K562 (cell line): Measurements from ENCODE around the gene LHX3. TPM values are rescaled to one million over a fixed set of nuclear protein-coding genes. Genes with fewer than 3 reads are reported as not detected.

ENCODE experiments used
- ATAC-seq: fragments of 200-7000 bp; cut with Tn5 transposase; 3 replicates; pipeline ENCODE4 v1.9.1; 2020; ENCODE audit warnings: moderate library complexity
- BruUV-seq: library from RNA; stranded (reverse); fragments of 400-500 nt; replicated peaks from 2 replicates; lab custom pipeline; 2021; lab: Mats Ljungman, UMichigan
- CTCF ChIA-PET: fragments of 300-600 bp; formaldehyde crosslinking; extraction: SDS; loops from one replicate; lab custom pipeline; 2021; ENCODE audit warnings: low intra/inter-chr PET ratio; lab: Yijun Ruan, JAX
- POLR2A ChIA-PET: fragments of 300-600, 350-650 bp; sonication (Branson Sonifier 250); formaldehyde crosslinking; extraction: SDS; loops from one replicate; lab custom pipeline; 2021; ENCODE audit warnings: antibody characterized with exemption, inconsistent platforms; lab: Yijun Ruan, JAX
- DNase-seq, 4 experiments: peaks; one replicate each; pipeline versions ENCODE4 v3.0.0 to v3.0.0-alpha.2; 2011 to 2018; ENCODE audit warnings: low spot score in 3 of 4, mixed read lengths in 3 of 4; ENCODE audit errors: extremely low read depth in 1 of 4
- FAIRE-seq: peaks from 2 replicates; lab custom pipeline; 2011; peaks lifted over from hg19 to GRCh38; lab: Jason Lieb, UNC
- H2AFZ ChIP-seq: 2 replicates; pipeline ENCODE4 v1.6.0; 2011; ENCODE audit warnings: low read depth, low read length, control low read depth, inconsistent platforms
- H3K27ac ChIP-seq: fragments of 200-600 bp; 3 replicates; pipeline ENCODE4 v1.8.0; 2011; ENCODE audit warnings: low read depth, mild to moderate bottlenecking, control low read depth, inconsistent platforms, low read length, moderate library complexity, mixed read lengths; ENCODE audit errors: extremely low read depth
- H3K27me3 ChIP-seq, 2 experiments: fragments of 300-600 bp in 1 of 2; 2 replicates in 1 of 2; 3 replicates in 1 of 2; pipeline versions ENCODE4 v1.6.0 to v1.8.0; 2011; ENCODE audit warnings: inconsistent platforms in 2 of 2, low read length in 2 of 2, mild to moderate bottlenecking in 1 of 2, mixed read lengths in 1 of 2, moderate library complexity in 1 of 2; ENCODE audit not compliant: control insufficient read depth in 2 of 2, insufficient read depth in 2 of 2
- H3K36me3 ChIP-seq: fragments of 300-600 bp; 3 replicates; pipeline ENCODE4 v1.8.0; 2011; ENCODE audit warnings: mild to moderate bottlenecking, low read length, inconsistent platforms; ENCODE audit not compliant: control insufficient read depth, insufficient read depth
- H3K4me1 ChIP-seq, 2 experiments: fragments of 200-600 bp in 1 of 2; replicated peaks in 1 of 2; 2 replicates in 1 of 2; 3 replicates in 1 of 2; pipeline versions ENCODE4 v1.5.1 to v1.8.0; 2011; ENCODE audit warnings: inconsistent platforms in 2 of 2, low read length in 2 of 2, mild to moderate bottlenecking in 1 of 2, mixed read lengths in 1 of 2, moderate library complexity in 1 of 2; ENCODE audit not compliant: control insufficient read depth in 2 of 2, insufficient read depth in 2 of 2
- H3K4me2 ChIP-seq: 2 replicates; pipeline ENCODE4 v1.6.1; 2011; ENCODE audit warnings: low read length, control low read depth, inconsistent platforms, mixed read lengths; ENCODE audit not compliant: insufficient read depth
- H3K4me3 ChIP-seq: fragments of 200-600 bp; sonication (generic), shearing (Covaris generic); 2 replicates; pipeline ENCODE4 v1.5.1; 2016; ENCODE audit warnings: control low read depth, inconsistent platforms
- H3K79me2 ChIP-seq: fragments of 200-600 bp; 3 replicates; pipeline ENCODE4 v1.8.0; 2011; ENCODE audit warnings: low read length, inconsistent platforms; ENCODE audit not compliant: control insufficient read depth, insufficient read depth
- H3K9ac ChIP-seq, 2 experiments: 2 replicates each; pipeline versions ENCODE4 v1.6.0 to v1.6.1; 2011; ENCODE audit warnings: low read depth in 2 of 2, low read length in 2 of 2, control low read depth in 1 of 2, inconsistent platforms in 1 of 2, mild to moderate bottlenecking in 1 of 2, mixed read lengths in 1 of 2; ENCODE audit not compliant: insufficient read depth in 1 of 2
- H3K9me1 ChIP-seq: one replicate; pipeline ENCODE4 v1.6.0; 2011; ENCODE audit warnings: inconsistent platforms, mild to moderate bottlenecking, low read length, moderate library complexity; ENCODE audit not compliant: control insufficient read depth, insufficient read depth
- H3K9me3 ChIP-seq: replicated peaks from 2 replicates; pipeline ENCODE4 v1.5.1; 2011; ENCODE audit warnings: low read depth, low read length, inconsistent platforms; ENCODE audit not compliant: control insufficient read depth, insufficient read depth
- H4K20me1 ChIP-seq: replicated peaks from 2 replicates; pipeline ENCODE4 v1.6.1; 2011; ENCODE audit warnings: low read length, inconsistent platforms, mixed read lengths; ENCODE audit not compliant: control insufficient read depth, insufficient read depth
- ARID2 ChIP-seq: fragments of 450-650 bp; IDR thresholded peaks from 2 replicates; pipeline ENCODE4 v1.6.1; 2017; ENCODE audit warnings: antibody characterized with exemption, mild to moderate bottlenecking
- DDX20 ChIP-seq: fragments of 450-650 bp; IDR thresholded peaks from 2 replicates; pipeline ENCODE4 v1.6.1; 2016; ENCODE audit warnings: missing genetic modification characterization, low read depth, mild to moderate bottlenecking, missing compliant biosample characterization, moderate library complexity
- E2F8 ChIP-seq: fragments of 450-650 bp; IDR thresholded peaks from 2 replicates; pipeline ENCODE4 v1.7.1; 2018; ENCODE audit warnings: mild to moderate bottlenecking, low read depth; ENCODE audit not compliant: partially characterized antibody
- EP300 ChIP-seq: IDR thresholded peaks from 2 replicates; pipeline ENCODE4 v1.6.1; 2012; ENCODE audit warnings: low read length, improper control_type of control experiment
- GMEB1 ChIP-seq: fragments of 250-450 bp; sonication (Bioruptor Pico); IDR thresholded peaks from 2 replicates; pipeline ENCODE4 v1.4.0; 2020; ENCODE audit warnings: mild to moderate bottlenecking
- ID3 ChIP-seq, 2 experiments: fragments of 250-450 bp in 1 of 2; fragments of 450-650 bp in 1 of 2; sonication (Bioruptor Pico) in 1 of 2; IDR thresholded peaks; 2 replicates each; pipeline versions ENCODE4 v1.6.1 to v1.8.0; 2016 to 2021; ENCODE audit warnings: mild to moderate bottlenecking in 2 of 2, moderate library complexity in 2 of 2, missing compliant biosample characterization in 1 of 2, missing genetic modification characterization in 1 of 2
- MEF2D ChIP-seq: conservative IDR thresholded peaks from 2 replicates; pipeline ENCODE4 v1.6.1; 2016; ENCODE audit warnings: low read depth, missing genetic modification characterization, missing compliant biosample characterization
- MLX ChIP-seq, 2 experiments: fragments of 450-650 bp in 1 of 2; sonication (generic) in 1 of 2; formaldehyde crosslinking; conservative IDR thresholded peaks; 2 replicates each; pipeline versions ENCODE4 v1.4.0 to v1.8.1; 2020 to 2022; ENCODE audit warnings: mild to moderate bottlenecking in 1 of 2, missing genetic modification reagents in 1 of 2
- PHF8 ChIP-seq: fragments of 200-600 bp; sonication (generic); IDR thresholded peaks from 2 replicates; pipeline ENCODE4 v1.6.1; 2012; ENCODE audit warnings: mixed run types, mild to moderate bottlenecking, inconsistent platforms, low read length, moderate library complexity, borderline replicate concordance
- VEZF1 ChIP-seq: fragments of 200-800 bp; sonication (Bioruptor generic); IDR thresholded peaks from 2 replicates; pipeline ENCODE4 v1.6.1; 2017; ENCODE audit warnings: missing genetic modification characterization, missing compliant biosample characterization
- ZKSCAN3 ChIP-seq: fragments of 250-450 bp; sonication (Bioruptor Pico); IDR thresholded peaks from 2 replicates; pipeline ENCODE4 v1.4.0; 2020
- ZNF785 ChIP-seq: fragments of 250-450 bp; sonication (Bioruptor Pico); IDR thresholded peaks from 2 replicates; pipeline ENCODE4 v1.4.0; 2020; ENCODE audit warnings: mild to moderate bottlenecking
- whole genome bisulfite sequencing: fragments of 100-300 bp; shearing (Covaris generic); methylation state at CpG from one replicate; pipeline ENCODE4 v1.1.6; 2016; ENCODE audit warnings: low coverage, mixed read lengths; ENCODE audit not compliant: insufficient coverage; ENCODE audit errors: missing lambda C conversion rate; 5-methylcytosine and 5-hydroxymethylcytosine counted together
- in situ Hi-C: fragments of 300-500 bp; cut with MboI; formaldehyde crosslinking; loops from 4 replicates; pipeline ENCODE4 v1.15.0; 2018; ENCODE audit warnings: inconsistent platforms, mixed read lengths
- intact Hi-C: fragments of 100-400 bp; cut with micrococcal nuclease; formaldehyde crosslinking; loops from 2 replicates; pipeline ENCODE4 v1.14.2; 2022
- polyA plus RNA-seq, 8 experiments: library from polyadenylated mRNA; depleted of rRNA in 4 of 8; stranded (reverse) in 5 of 8; unstranded in 3 of 8; fragments of >200 nt; fragmentation: Nextera tagmentation in 2 of 8; fragmentation: Illumina TruSeq in 1 of 8; extraction: Ambion mirVana in 2 of 8; extraction: Trizol in 1 of 8; gene quantifications; 2 replicates each; pipeline versions ENCODE4 v1.2.1 to v1.2.3, GENCODE V29; 2011 to 2014; ENCODE audit warnings: inconsistent platforms in 1 of 8, missing spikeins in 1 of 8
- total RNA-seq, 7 experiments: library from RNA; depleted of rRNA in 6 of 7; stranded (reverse); fragments of >200 nt in 6 of 7; fragmentation: Illumina TruSeq in 2 of 7; extraction: Trizol in 2 of 7; gene quantifications; 2 replicates each; pipeline versions ENCODE4 v1.2.1 to v1.2.3, GENCODE V29; 2011 to 2021; ENCODE audit warnings: low replicate concordance in 1 of 7

LHX3 gene
- total and polyA plus RNA-seq, 9 of the 15 experiments (the other 6 are each of a cell fraction or from before 2014, with no cell fraction given), result 0.09 TPM; not detected in 8

- POLR2A ChIA-PET, result interaction anchor here (0.6 to 1.3 kb wide), 7 partner anchors 11 to 47 kb away, joined by 3 to 5 read pairs (median 4); no protein-coding TSS in a partner anchor
- Histone ChIP-seq H3K4me1 (peaks cover 21 to 76% of the 10 kb centered on the region in 2 experiments), H3K9me3 (no peaks in the 10 kb centered on the region), H3K9me1 (peaks cover 4% of the 10 kb centered on the region), H3K36me3 (peaks cover 48% of the 10 kb centered on the region; the same call in 2 of the 3 replicates), H3K79me2 (no peaks in the 10 kb centered on the region), H2AFZ (no peak overlapping the region), H3K4me2 (no peak overlapping the region), H3K27ac (peak overlapping the region; percentile 70; the same call in 2 of the 3 replicates), H3K27me3 (peaks cover 3 to 8% of the 10 kb centered on the region in 2 experiments; a peak in 3 of 5 replicates), H3K9ac (peak overlapping the region in 1 of 2 experiments; percentile 19; a peak in 1 of 4 replicates), H3K4me3 (no peak overlapping the region), H4K20me1 (peaks cover 11% of the 10 kb centered on the region; the same call in 1 of the 2 replicates)
- WGBS, result 9% methylated on average over 16 of the region's 16 CpGs
- CTCF ChIA-PET, result no interaction called here
- DNase-seq (peak in 2 of 4 experiments; percentile 45 to 60), FAIRE-seq (peak; percentile 80), ATAC-seq (peak; percentile 87)
- no TSS peak for BruUV-seq
- in situ Hi-C loops, result no loop called here
- intact Hi-C loops, result loop anchor here (2.0 kb wide), 1 partner anchor 14 kb away; no protein-coding TSS in a partner anchor
- peak; percentile 79 for TF ChIP-seq MEF2D (tag)
- TF ChIP-seq EP300, result peak; percentile 96
- TF ChIP-seq ID3 (CRISPR knock-in tag; IDR thresholded peaks at IDR 0.05), result no peak
- TF ChIP-seq ID3 (tag; IDR thresholded peaks at IDR 0.05), result peak; percentile 27; the same call in 1 of the 2 replicates
- TF ChIP-seq ARID2, result no peak
- TF ChIP-seq VEZF1 (CRISPR knock-in tag), result peak; percentile 52; the same call in 1 of the 2 replicates
- no peak for TF ChIP-seq PHF8
- TF ChIP-seq MLX (CRISPR knock-in tag; conservative IDR thresholded peaks at IDR 0.05), result no peak
- TF ChIP-seq ZNF785 (CRISPR knock-in tag), result no peak
- no peak for TF ChIP-seq ZKSCAN3 (CRISPR knock-in tag)
- TF ChIP-seq DDX20 (tag), result 0 out of 2 replicates have a peak, but pooled peaks have one; percentile 70
- 0 out of 2 replicates have a peak, but pooled peaks have one; percentile 33 for TF ChIP-seq GMEB1
- peak; percentile 37 for TF ChIP-seq E2F8
Measured at GRCh38 chr9:136206602-136207275, 1.8 kb upstream of the LHX3 start.
